ENCODE data around the gene JUNB.

DNA sequence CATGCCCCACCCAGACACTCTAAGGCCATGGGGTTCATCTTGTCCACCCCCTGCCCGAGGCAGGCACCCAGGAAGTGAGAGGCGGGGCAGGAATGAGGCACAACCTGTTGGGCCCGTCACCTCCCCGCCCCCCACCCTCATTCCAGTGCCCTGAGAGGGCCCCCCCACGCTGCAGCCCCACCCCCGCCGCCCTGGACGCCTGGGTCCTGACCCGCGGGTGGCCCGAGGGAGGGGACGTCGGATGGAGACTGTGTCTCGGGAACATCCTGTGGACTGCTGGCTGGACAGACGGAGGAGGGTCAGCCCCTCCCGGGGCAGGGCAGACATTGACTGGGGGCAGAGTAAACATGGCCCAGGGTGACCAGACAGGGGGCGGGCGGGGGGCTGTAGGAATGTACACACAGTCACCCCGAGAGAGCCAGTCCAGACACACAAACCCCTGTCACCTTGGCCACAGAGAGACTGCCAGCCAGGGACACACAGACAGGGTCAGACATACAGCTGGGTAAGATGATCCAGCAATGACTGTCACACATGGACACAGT lies 7.4 kb upstream of the JUNB start:
- TF ChIP-seq, protein P1, sequence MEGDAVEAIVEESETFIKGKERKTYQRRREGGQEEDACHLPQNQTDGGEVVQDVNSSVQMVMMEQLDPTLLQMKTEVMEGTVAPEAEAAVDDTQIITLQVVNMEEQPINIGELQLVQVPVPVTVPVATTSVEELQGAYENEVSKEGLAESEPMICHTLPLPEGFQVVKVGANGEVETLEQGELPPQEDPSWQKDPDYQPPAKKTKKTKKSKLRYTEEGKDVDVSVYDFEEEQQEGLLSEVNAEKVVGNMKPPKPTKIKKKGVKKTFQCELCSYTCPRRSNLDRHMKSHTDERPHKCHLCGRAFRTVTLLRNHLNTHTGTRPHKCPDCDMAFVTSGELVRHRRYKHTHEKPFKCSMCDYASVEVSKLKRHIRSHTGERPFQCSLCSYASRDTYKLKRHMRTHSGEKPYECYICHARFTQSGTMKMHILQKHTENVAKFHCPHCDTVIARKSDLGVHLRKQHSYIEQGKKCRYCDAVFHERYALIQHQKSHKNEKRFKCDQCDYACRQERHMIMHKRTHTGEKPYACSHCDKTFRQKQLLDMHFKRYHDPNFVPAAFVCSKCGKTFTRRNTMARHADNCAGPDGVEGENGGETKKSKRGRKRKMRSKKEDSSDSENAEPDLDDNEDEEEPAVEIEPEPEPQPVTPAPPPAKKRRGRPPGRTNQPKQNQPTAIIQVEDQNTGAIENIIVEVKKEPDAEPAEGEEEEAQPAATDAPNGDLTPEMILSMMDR (IDR thresholded peaks at IDR 0.05; ENCODE audit: low read length), result no peak
- TF ChIP-seq EZH2phosphoT487 (IDR thresholded peaks at IDR 0.05; ENCODE audit: low read length), result no peak
